Naive thymus-derived CD8-positive, alpha-beta T cell (primary cell): ENCODE measurements around the gene KLHL24. TPM values are rescaled to one million over a fixed set of nuclear protein-coding genes. Genes with fewer than 3 reads are reported as not detected.

Experiments used
- ATAC-seq, 2 donors: fragments of 150-1000 bp; cut with Tn5 transposase in 1 of 2; sonication (Bioruptor Pico), chemical (Tn5 transposase) in 1 of 2; 1 replicate in 1 of 2; 2 replicates in 1 of 2; pipeline ENCODE4 v1.10.0; 2021; ENCODE audit warnings: mild to moderate bottlenecking in 2 of 2, moderate library complexity in 2 of 2
- POLR2A ChIA-PET: fragments of 350-600 bp; sonication (Branson Sonifier 250); formaldehyde crosslinking; loops from one replicate; lab custom pipeline; 2021; ENCODE audit warnings: antibody characterized with exemption; lab: Charles Lee
- DNase-seq, 10 donors: peaks; one replicate each; pipeline versions ENCODE4 v3.0.0 to v3.0.0-alpha.2; 2020 to 2022
- H3K27ac Mint-ChIP-seq, 10 donors: one replicate each; pipeline ENCODE4 v1.8.0; 2020 to 2022; ENCODE audit warnings: mild to moderate bottlenecking in 10 of 10, mixed read lengths in 10 of 10, moderate library complexity in 4 of 10, inconsistent platforms in 1 of 10
- H3K27me3 Mint-ChIP-seq, 5 donors: one replicate each; pipeline ENCODE4 v1.8.0; 2021 to 2022; ENCODE audit warnings: mixed read lengths in 5 of 5
- H3K36me3 Mint-ChIP-seq, 3 donors: one replicate each; pipeline ENCODE4 v1.8.0; 2020 to 2022; ENCODE audit warnings: mixed read lengths in 3 of 3, mild to moderate bottlenecking in 2 of 3, inconsistent platforms in 1 of 3
- H3K4me1 Mint-ChIP-seq, 4 donors: one replicate each; pipeline ENCODE4 v1.8.0; 2021 to 2022; ENCODE audit warnings: mixed read lengths in 4 of 4
- H3K4me3 Mint-ChIP-seq, 10 donors: one replicate each; pipeline ENCODE4 v1.8.0; 2020 to 2022; ENCODE audit warnings: mild to moderate bottlenecking in 10 of 10, mixed read lengths in 10 of 10, moderate library complexity in 6 of 10, inconsistent platforms in 1 of 10
- H3K9me3 Mint-ChIP-seq, 9 donors: one replicate each; pipeline ENCODE4 v1.8.0; 2020 to 2022; ENCODE audit warnings: mixed read lengths in 9 of 9, mild to moderate bottlenecking in 3 of 9, inconsistent platforms in 1 of 9, moderate library complexity in 1 of 9
- polyA plus RNA-seq, 3 donors: library from polyadenylated mRNA; unstranded; fragments of 300-500 nt; fragmentation: Illumina TruSeq; gene quantifications; one replicate each; pipeline ENCODE4 v1.2.3, GENCODE V29; 2021
- total RNA-seq, 8 experiments: library from RNA in 2 of 8; stranded (reverse) in 2 of 8; gene quantifications; one replicate each; pipeline ENCODE4 v1.2.3 and lab custom pipeline; 2021 to 2026

The KLHL24 gene
- total and polyA plus RNA-seq, 5 experiments from 2014 or later, result 42.4 to 114 (median 46.3) TPM

GRCh38 chr3:183733553-183733952 lies 98.1 kb downstream of the KLHL24 start:
- POLR2A ChIA-PET, result no interaction called here
- H3K4me1 Mint-ChIP-seq, result peaks cover 0 to 1% (median 0%) of the 10 kb centered on the region in 4 donors
- no peaks in the 10 kb centered on the region for H3K9me3 Mint-ChIP-seq
- no peak overlapping the region for H3K4me3 Mint-ChIP-seq
- no peak overlapping the region for H3K27ac Mint-ChIP-seq
- H3K27me3 Mint-ChIP-seq, result no peaks in the 10 kb centered on the region
- DNase-seq (no peak), ATAC-seq (no peak)
- peaks cover 7 to 83% (median 42%) of the 10 kb centered on the region in 3 donors for H3K36me3 Mint-ChIP-seq

Other genes starting within 250 kb of the KLHL24 start
- 1 to 10 TPM; 1.3 to 2.5 TPM for gene MCF2L2, start 207.0 kb upstream of the KLHL24 start, total RNA-seq
- gene MCF2L2, start 207.0 kb upstream of the KLHL24 start, polyA plus RNA-seq, result under 1 TPM; 0.06 to 0.17 (median 0.14) TPM
- 10 to 100 TPM; 58.9 to 59.0 TPM for gene KLHL6, start 79.9 kb upstream of the KLHL24 start, total RNA-seq
- 10 to 100 TPM in 2 of 3 donors, 1 to 10 TPM in 1; 7.6 to 20.7 (median 18.6) TPM for gene KLHL6, start 79.9 kb upstream of the KLHL24 start, polyA plus RNA-seq
- 10 to 100 TPM; 22.6 to 24.3 TPM for gene YEATS2, start 62.2 kb downstream of the KLHL24 start, total RNA-seq
- 1 to 10 TPM; 4.3 to 6.8 (median 4.9) TPM for gene YEATS2, start 62.2 kb downstream of the KLHL24 start, polyA plus RNA-seq
- gene MAP6D1, start 190.0 kb downstream of the KLHL24 start, total RNA-seq, result 1 to 10 TPM; 1.0 to 4.9 TPM
- gene MAP6D1, start 190.0 kb downstream of the KLHL24 start, polyA plus RNA-seq, result 1 to 10 TPM in 2 of 3 donors, under 1 TPM in 1; 0.58 to 2.9 (median 1.0) TPM
- 10 to 100 TPM; 45.3 to 49.0 TPM for gene PARL, start 249.3 kb downstream of the KLHL24 start, total RNA-seq
- gene PARL, start 249.3 kb downstream of the KLHL24 start, polyA plus RNA-seq, result 100 to 1,000 TPM; 108 to 155 (median 129) TPM